ENCODE results near the gene DEAF1. TPM values are rescaled to one million over a fixed set of nuclear protein-coding genes. Genes with fewer than 3 reads are reported as not detected.
"Not testable (repeated sequence)": the region's sequence is repeated elsewhere in the genome, so short reads cannot be mapped to it uniquely, and the experiment has no call there.

Gene DEAF1
- total RNA-seq, 2 experiments from 2014 or later: 68.4 to 79.6 TPM

- ChIA-PET POLR2A (no interaction called here), CTCF (no interaction called here)
- ATAC-seq (ENCODE audit: poor library complexity): no peak
- Histone ChIP-seq H3K4me3 (ENCODE audit: low read length) (no peak overlapping the region), H3K27ac (ENCODE audit: low read depth in 1 of 2, low read length in 2 of 2) (no peak overlapping the region), H3K4me1 (ENCODE audit: insufficient read depth, low read length) (no peaks in the 10 kb centered on the region), H3K36me3 (ENCODE audit: insufficient read depth, low read length) (peaks cover 11% of the 10 kb centered on the region), H3K27me3 (ENCODE audit: control insufficient read depth in 1 of 2, insufficient read depth in 2 of 2, low read length in 2 of 2) (no peaks in the 10 kb centered on the region), H3K9me3 (ENCODE audit: control insufficient read depth in 1 of 2, insufficient read depth in 1 of 2, low read length in 2 of 2) (no peaks in the 10 kb centered on the region)
- H3K4me3 Mint-ChIP-seq: no peak overlapping the region
- no peak for TF ChIP-seq CTCF (IDR thresholded peaks at IDR 0.05)
- no peak overlapping the region for H3K27ac Mint-ChIP-seq
- H3K4me1 Mint-ChIP-seq (ENCODE audit: low read depth): no peaks in the 10 kb centered on the region
- intact Hi-C loops (cut with DNase I, micrococcal nuclease): no loop called here
- H3K36me3 Mint-ChIP-seq (ENCODE audit: low read depth): peaks cover 27% of the 10 kb centered on the region
- H3K9me3 Mint-ChIP-seq: no peaks in the 10 kb centered on the region
- no peaks in the 10 kb centered on the region for H3K27me3 Mint-ChIP-seq
- no peak for DNase-seq
Measured at GRCh38 chr11:650482-650881, 44.5 kb downstream of the DEAF1 start.

GRCh38 chr11:647672-648158, 47.3 kb downstream of the DEAF1 start:
- H3K4me1 ChIP-seq (ENCODE audit: insufficient read depth, low read length); H3K4me1 Mint-ChIP-seq (ENCODE audit: low read depth); ATAC-seq (ENCODE audit: poor library complexity); H3K9me3 ChIP-seq (ENCODE audit: control insufficient read depth in 1 of 2, insufficient read depth in 1 of 2, low read length in 2 of 2); H3K9me3 Mint-ChIP-seq; DNase-seq; H3K27me3 ChIP-seq (ENCODE audit: control insufficient read depth in 1 of 2, insufficient read depth in 2 of 2, low read length in 2 of 2); H3K27ac Mint-ChIP-seq; intact Hi-C loops (cut with DNase I, micrococcal nuclease); H3K27ac ChIP-seq (ENCODE audit: low read depth in 1 of 2, low read length in 2 of 2); H3K4me3 ChIP-seq (ENCODE audit: low read length); CTCF ChIA-PET; POLR2A ChIA-PET; H3K27me3 Mint-ChIP-seq; H3K4me3 Mint-ChIP-seq: not testable (repeated sequence)
- H3K36me3 ChIP-seq (ENCODE audit: insufficient read depth, low read length): peaks cover 23% of the 10 kb centered on the region
- peaks cover 22% of the 10 kb centered on the region for H3K36me3 Mint-ChIP-seq (ENCODE audit: low read depth)

DNA sequence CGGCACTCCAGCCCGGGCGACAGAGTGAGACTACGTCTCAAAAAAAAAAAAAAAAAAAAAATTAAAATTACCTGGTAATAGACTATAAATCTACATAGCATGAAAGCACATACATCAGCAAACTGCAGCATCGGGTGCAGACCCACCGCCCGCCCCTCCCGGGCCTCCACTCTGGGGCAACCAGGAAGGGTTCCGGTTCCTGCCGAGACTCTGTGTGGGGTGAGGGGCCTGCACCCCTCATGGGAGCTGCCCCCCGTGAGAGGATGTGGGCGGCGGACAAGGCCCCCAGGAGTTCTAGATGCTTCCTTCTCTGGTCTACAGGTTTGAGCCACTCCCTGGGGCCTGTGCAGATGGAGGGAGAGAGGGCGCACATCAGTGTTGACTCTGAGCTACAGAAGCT, 48.8 kb downstream of the DEAF1 start:
- H3K4me1 Mint-ChIP-seq (ENCODE audit: low read depth): no peaks in the 10 kb centered on the region
- CTCF ChIA-PET: no interaction called here
- H3K27me3 Mint-ChIP-seq: no peaks in the 10 kb centered on the region
- TF ChIP-seq CTCF (IDR thresholded peaks at IDR 0.05): no peak
- H3K27ac Mint-ChIP-seq: no peak overlapping the region
- peaks cover 23% of the 10 kb centered on the region for H3K36me3 ChIP-seq (ENCODE audit: insufficient read depth, low read length)
- no peak overlapping the region for H3K4me3 Mint-ChIP-seq
- DNase-seq (no peak), ATAC-seq (ENCODE audit: poor library complexity) (no peak)
- intact Hi-C loops (cut with DNase I, micrococcal nuclease): no loop called here
- no peaks in the 10 kb centered on the region for H3K4me1 ChIP-seq (ENCODE audit: insufficient read depth, low read length)
- peaks cover 9% of the 10 kb centered on the region for H3K36me3 Mint-ChIP-seq (ENCODE audit: low read depth)
- H3K27ac ChIP-seq (ENCODE audit: low read depth in 1 of 2, low read length in 2 of 2): no peak overlapping the region
- H3K4me3 ChIP-seq (ENCODE audit: low read length): no peak overlapping the region
- H3K9me3 Mint-ChIP-seq: no peaks in the 10 kb centered on the region
- H3K9me3 ChIP-seq (ENCODE audit: control insufficient read depth in 1 of 2, insufficient read depth in 1 of 2, low read length in 2 of 2): no peaks in the 10 kb centered on the region
- POLR2A ChIA-PET: no interaction called here
- H3K27me3 ChIP-seq (ENCODE audit: control insufficient read depth in 1 of 2, insufficient read depth in 2 of 2, low read length in 2 of 2): no peaks in the 10 kb centered on the region

DNA sequence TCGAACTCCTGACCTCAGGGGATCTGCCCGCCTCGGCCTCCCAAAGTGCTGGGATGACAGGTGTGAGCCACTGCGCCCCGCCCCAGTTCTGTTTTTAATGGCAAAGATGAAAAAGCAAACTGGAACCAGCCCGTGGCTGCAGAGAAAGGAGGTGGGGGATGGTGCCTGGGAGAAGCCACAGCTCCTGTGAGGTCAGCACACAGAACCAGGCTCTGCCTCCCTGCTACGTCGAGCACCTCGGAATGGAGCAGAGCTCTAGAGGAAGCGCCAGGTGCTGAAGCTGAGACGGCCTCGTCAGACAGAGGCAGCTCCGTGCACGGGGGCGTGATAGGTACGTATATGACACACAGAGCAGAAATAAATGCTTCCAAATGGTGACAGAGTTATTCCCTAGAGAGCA, 49.5 kb downstream of the DEAF1 start:
- no peaks in the 10 kb centered on the region for H3K9me3 Mint-ChIP-seq
- no peak for TF ChIP-seq CTCF (IDR thresholded peaks at IDR 0.05)
- H3K36me3 Mint-ChIP-seq (ENCODE audit: low read depth): peaks cover 5% of the 10 kb centered on the region
- peaks cover 0 to 3% of the 10 kb centered on the region in 2 experiments for H3K9me3 ChIP-seq (ENCODE audit: control insufficient read depth in 1 of 2, insufficient read depth in 1 of 2, low read length in 2 of 2)
- intact Hi-C loops (cut with DNase I, micrococcal nuclease): no loop called here
- H3K4me1 Mint-ChIP-seq (ENCODE audit: low read depth): no peaks in the 10 kb centered on the region
- POLR2A ChIA-PET: no interaction called here
- H3K4me3 Mint-ChIP-seq: no peak overlapping the region
- DNase-seq (no peak), ATAC-seq (ENCODE audit: poor library complexity) (no peak)
- CTCF ChIA-PET: no interaction called here
- no peak overlapping the region for H3K4me3 ChIP-seq (ENCODE audit: low read length)
- peaks cover 5% of the 10 kb centered on the region for H3K4me1 ChIP-seq (ENCODE audit: insufficient read depth, low read length)
- peaks cover 1% of the 10 kb centered on the region for H3K27me3 Mint-ChIP-seq
- H3K36me3 ChIP-seq (ENCODE audit: insufficient read depth, low read length): peaks cover 19% of the 10 kb centered on the region
- H3K27ac Mint-ChIP-seq: no peak overlapping the region
- no peak overlapping the region for H3K27ac ChIP-seq (ENCODE audit: low read depth in 1 of 2, low read length in 2 of 2)
- H3K27me3 ChIP-seq (ENCODE audit: control insufficient read depth in 1 of 2, insufficient read depth in 2 of 2, low read length in 2 of 2): peaks cover 0 to 2% of the 10 kb centered on the region in 2 experiments

Measured in CD4-positive, alpha-beta T cell (primary cell).